Vagina (tissue), 2 donors: ENCODE measurements around the gene FHIT.

Source experiments
- POLR2A ChIP-seq, 2 donors: fragments of 450-650 bp; IDR thresholded peaks; one replicate each; pipeline ENCODE4 v1.6.1; 2017; ENCODE audit warnings: antibody characterized with exemption in 2 of 2, mild to moderate bottlenecking in 2 of 2, moderate library complexity in 2 of 2
- TF ChIP-seq, protein P1 (sequence below), 3 experiments: fragments of 450-650 bp in 2 of 3; fragments of 200-600 bp in 1 of 3; sonication (generic) in 1 of 3; IDR thresholded peaks; one replicate each; pipeline ENCODE4 v1.5.1; 2017 to 2019; ENCODE audit warnings: antibody characterized with exemption in 3 of 3, mild to moderate bottlenecking in 2 of 3, moderate library complexity in 2 of 3

DNA sequence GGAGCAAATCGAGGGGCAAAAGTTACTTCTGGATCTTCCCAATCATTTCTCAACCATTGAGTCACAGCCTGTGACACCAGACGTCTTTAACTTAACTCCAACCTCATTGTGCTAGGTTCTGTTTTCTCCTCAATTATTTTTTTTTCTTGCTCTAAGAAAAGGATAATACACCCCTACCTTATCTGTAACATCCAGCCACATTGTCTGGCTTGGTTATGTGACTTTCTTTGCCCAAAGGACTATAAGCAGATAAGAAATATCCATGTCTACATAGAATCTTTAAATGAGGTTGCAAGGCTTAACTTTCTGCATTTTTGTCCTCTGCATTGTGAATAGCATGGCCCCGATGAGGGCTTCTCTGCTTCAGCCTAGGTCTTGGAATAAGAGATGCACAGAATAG is 1419.0 kb downstream of the FHIT start:
- no peak for TF ChIP-seq POLR2A (IDR thresholded peaks at IDR 0.05)
- TF ChIP-seq, protein P1, sequence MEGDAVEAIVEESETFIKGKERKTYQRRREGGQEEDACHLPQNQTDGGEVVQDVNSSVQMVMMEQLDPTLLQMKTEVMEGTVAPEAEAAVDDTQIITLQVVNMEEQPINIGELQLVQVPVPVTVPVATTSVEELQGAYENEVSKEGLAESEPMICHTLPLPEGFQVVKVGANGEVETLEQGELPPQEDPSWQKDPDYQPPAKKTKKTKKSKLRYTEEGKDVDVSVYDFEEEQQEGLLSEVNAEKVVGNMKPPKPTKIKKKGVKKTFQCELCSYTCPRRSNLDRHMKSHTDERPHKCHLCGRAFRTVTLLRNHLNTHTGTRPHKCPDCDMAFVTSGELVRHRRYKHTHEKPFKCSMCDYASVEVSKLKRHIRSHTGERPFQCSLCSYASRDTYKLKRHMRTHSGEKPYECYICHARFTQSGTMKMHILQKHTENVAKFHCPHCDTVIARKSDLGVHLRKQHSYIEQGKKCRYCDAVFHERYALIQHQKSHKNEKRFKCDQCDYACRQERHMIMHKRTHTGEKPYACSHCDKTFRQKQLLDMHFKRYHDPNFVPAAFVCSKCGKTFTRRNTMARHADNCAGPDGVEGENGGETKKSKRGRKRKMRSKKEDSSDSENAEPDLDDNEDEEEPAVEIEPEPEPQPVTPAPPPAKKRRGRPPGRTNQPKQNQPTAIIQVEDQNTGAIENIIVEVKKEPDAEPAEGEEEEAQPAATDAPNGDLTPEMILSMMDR (IDR thresholded peaks at IDR 0.05) = no peak
